ENCODE data around the gene FOXR1. TPM values are rescaled to one million over a fixed set of nuclear protein-coding genes. Genes with fewer than 3 reads are reported as not detected.
"Not testable (repeated sequence)": the region's sequence is repeated elsewhere in the genome, so short reads cannot be mapped to it uniquely, and the experiment has no call there.

FOXR1 gene
- polyA plus RNA-seq, 4 donors, result not detected

GRCh38 chr11:118956847-118957469 is 14.6 kb upstream of the FOXR1 start:
- Histone ChIP-seq H3K27me3 (ENCODE audit: control insufficient read depth in 3 of 3, insufficient read depth in 3 of 3, low read length in 3 of 3) (peaks cover 0 to 18% (median 2%) of the 10 kb centered on the region in 3 donors), H3K9me3 (ENCODE audit: control insufficient read depth in 2 of 2, insufficient read depth in 1 of 2, low read depth in 1 of 2, low read length in 1 of 2) (no peaks in the 10 kb centered on the region), H3K4me1 (ENCODE audit: control insufficient read depth in 3 of 3, insufficient read depth in 2 of 3, low read depth in 1 of 3, low read length in 2 of 3) (no peaks in the 10 kb centered on the region), H3K36me3 (ENCODE audit: control insufficient read depth in 3 of 3, insufficient read depth in 2 of 3, low read depth in 1 of 3, low read length in 3 of 3) (no peaks in the 10 kb centered on the region), H3K4me3 (ENCODE audit: low read depth in 1 of 3, low read length in 3 of 3) (no peak overlapping the region), H3K27ac (ENCODE audit: low read depth in 1 of 3, low read length in 2 of 3) (no peak overlapping the region)
- FAIRE-seq, result no peak
- WGBS, 3 donors, result 52 to 57% (median 54%) methylated on average over 13 to 14 of the region's 14 CpGs
- DNase-seq, result no peak

GRCh38 chr11:118957549-118957948 is 14.0 kb upstream of the FOXR1 start:
- Histone ChIP-seq H3K4me1 (ENCODE audit: control insufficient read depth in 3 of 3, insufficient read depth in 2 of 3, low read depth in 1 of 3, low read length in 2 of 3) (no peaks in the 10 kb centered on the region), H3K4me3 (ENCODE audit: low read depth in 1 of 3, low read length in 3 of 3) (no peak overlapping the region), H3K27ac (ENCODE audit: low read depth in 1 of 3, low read length in 2 of 3) (no peak overlapping the region), H3K36me3 (ENCODE audit: control insufficient read depth in 3 of 3, insufficient read depth in 2 of 3, low read depth in 1 of 3, low read length in 3 of 3) (no peaks in the 10 kb centered on the region), H3K27me3 (ENCODE audit: control insufficient read depth in 3 of 3, insufficient read depth in 3 of 3, low read length in 3 of 3) (peaks cover 0 to 14% (median 2%) of the 10 kb centered on the region in 3 donors), H3K9me3 (ENCODE audit: control insufficient read depth in 2 of 2, insufficient read depth in 1 of 2, low read depth in 1 of 2, low read length in 1 of 2) (no peaks in the 10 kb centered on the region)
- FAIRE-seq (no peak), DNase-seq (no peak)
- WGBS, 3 donors, result 82 to 92% (median 85%) methylated on average over 11 of the region's 11 CpGs

- no peaks in the 10 kb centered on the region for H3K4me1 ChIP-seq (ENCODE audit: control insufficient read depth in 3 of 3, insufficient read depth in 2 of 3, low read depth in 1 of 3, low read length in 2 of 3)
- no peak overlapping the region for H3K27ac ChIP-seq (ENCODE audit: low read depth in 1 of 3, low read length in 2 of 3)
- FAIRE-seq (no peak), DNase-seq (no peak)
- H3K27me3 ChIP-seq (ENCODE audit: control insufficient read depth in 3 of 3, insufficient read depth in 3 of 3, low read length in 3 of 3), result peaks cover 0 to 12% (median 2%) of the 10 kb centered on the region in 3 donors
- no peak overlapping the region for H3K4me3 ChIP-seq (ENCODE audit: low read depth in 1 of 3, low read length in 3 of 3)
- H3K9me3 ChIP-seq (ENCODE audit: control insufficient read depth in 2 of 2, insufficient read depth in 1 of 2, low read depth in 1 of 2, low read length in 1 of 2), result no peaks in the 10 kb centered on the region
- 93 to 98% (median 93%) methylated on average over 7 to 8 of the region's 8 CpGs for WGBS, 3 donors
- H3K36me3 ChIP-seq (ENCODE audit: control insufficient read depth in 3 of 3, insufficient read depth in 2 of 3, low read depth in 1 of 3, low read length in 3 of 3), result no peaks in the 10 kb centered on the region
Measured at GRCh38 chr11:118957968-118958367, 13.6 kb upstream of the FOXR1 start.

GRCh38 chr11:118958577-118958976 is 13.0 kb upstream of the FOXR1 start:
- Histone ChIP-seq H3K9me3 (ENCODE audit: control insufficient read depth in 2 of 2, insufficient read depth in 1 of 2, low read depth in 1 of 2, low read length in 1 of 2) (no peaks in the 10 kb centered on the region), H3K36me3 (ENCODE audit: control insufficient read depth in 3 of 3, insufficient read depth in 2 of 3, low read depth in 1 of 3, low read length in 3 of 3) (no peaks in the 10 kb centered on the region), H3K27ac (ENCODE audit: low read depth in 1 of 3, low read length in 2 of 3) (no peak overlapping the region), H3K27me3 (ENCODE audit: control insufficient read depth in 3 of 3, insufficient read depth in 3 of 3, low read length in 3 of 3) (peaks cover 0 to 7% (median 2%) of the 10 kb centered on the region in 3 donors), H3K4me3 (ENCODE audit: low read depth in 1 of 3, low read length in 3 of 3) (no peak overlapping the region), H3K4me1 (ENCODE audit: control insufficient read depth in 3 of 3, insufficient read depth in 2 of 3, low read depth in 1 of 3, low read length in 2 of 3) (no peaks in the 10 kb centered on the region)
- WGBS, 3 donors, result 75 to 86% (median 76%) methylated on average over 2 of the region's 2 CpGs
- FAIRE-seq (no peak), DNase-seq (no peak)

- peaks cover 0 to 3% (median 0%) of the 10 kb centered on the region in 3 donors for H3K27me3 ChIP-seq (ENCODE audit: control insufficient read depth in 3 of 3, insufficient read depth in 3 of 3, low read length in 3 of 3)
- H3K4me3 ChIP-seq (ENCODE audit: low read depth in 1 of 3, low read length in 3 of 3), result no peak overlapping the region
- H3K27ac ChIP-seq (ENCODE audit: low read depth in 1 of 3, low read length in 2 of 3), result no peak overlapping the region
- H3K36me3 ChIP-seq (ENCODE audit: control insufficient read depth in 3 of 3, insufficient read depth in 2 of 3, low read depth in 1 of 3, low read length in 3 of 3), result no peaks in the 10 kb centered on the region
- DNase-seq, result no peak
- 45 to 73% (median 71%) methylated on average over 5 of the region's 5 CpGs for WGBS, 3 donors
- H3K9me3 ChIP-seq (ENCODE audit: control insufficient read depth in 2 of 2, insufficient read depth in 1 of 2, low read depth in 1 of 2, low read length in 1 of 2), result no peaks in the 10 kb centered on the region
- no peak for FAIRE-seq
- H3K4me1 ChIP-seq (ENCODE audit: control insufficient read depth in 3 of 3, insufficient read depth in 2 of 3, low read depth in 1 of 3, low read length in 2 of 3), result no peaks in the 10 kb centered on the region
Measured at GRCh38 chr11:118961189-118961588, 10.4 kb upstream of the FOXR1 start.

- no peak overlapping the region for H3K4me3 ChIP-seq (ENCODE audit: low read depth in 1 of 3, low read length in 3 of 3)
- FAIRE-seq, result no peak
- 19 to 40% (median 33%) methylated on average over 11 of the region's 11 CpGs for WGBS, 3 donors
- H3K27me3 ChIP-seq (ENCODE audit: control insufficient read depth in 3 of 3, insufficient read depth in 3 of 3, low read length in 3 of 3), result peaks cover 0 to 3% (median 0%) of the 10 kb centered on the region in 3 donors
- H3K36me3 ChIP-seq (ENCODE audit: control insufficient read depth in 3 of 3, insufficient read depth in 2 of 3, low read depth in 1 of 3, low read length in 3 of 3), result no peaks in the 10 kb centered on the region
- H3K4me1 ChIP-seq (ENCODE audit: control insufficient read depth in 3 of 3, insufficient read depth in 2 of 3, low read depth in 1 of 3, low read length in 2 of 3), result no peaks in the 10 kb centered on the region
- no peak overlapping the region for H3K27ac ChIP-seq (ENCODE audit: low read depth in 1 of 3, low read length in 2 of 3)
- peak in 1 of 2 donors; percentile 50 for DNase-seq
- no peaks in the 10 kb centered on the region for H3K9me3 ChIP-seq (ENCODE audit: control insufficient read depth in 2 of 2, insufficient read depth in 1 of 2, low read depth in 1 of 2, low read length in 1 of 2)
Measured at GRCh38 chr11:118961591-118961990, 10.0 kb upstream of the FOXR1 start.

- not testable (repeated sequence) for H3K27ac ChIP-seq (ENCODE audit: low read depth in 1 of 3, low read length in 2 of 3); H3K27me3 ChIP-seq (ENCODE audit: control insufficient read depth in 3 of 3, insufficient read depth in 3 of 3, low read length in 3 of 3); H3K4me1 ChIP-seq (ENCODE audit: control insufficient read depth in 3 of 3, insufficient read depth in 2 of 3, low read depth in 1 of 3, low read length in 2 of 3); H3K36me3 ChIP-seq (ENCODE audit: control insufficient read depth in 3 of 3, insufficient read depth in 2 of 3, low read depth in 1 of 3, low read length in 3 of 3); FAIRE-seq; H3K9me3 ChIP-seq (ENCODE audit: control insufficient read depth in 2 of 2, insufficient read depth in 1 of 2, low read depth in 1 of 2, low read length in 1 of 2); DNase-seq; H3K4me3 ChIP-seq (ENCODE audit: low read depth in 1 of 3, low read length in 3 of 3)
- WGBS, 3 donors, result 93 to 97% (median 96%) methylated on average over 2 of the region's 2 CpGs
Measured at GRCh38 chr11:118969508-118969907, 2.1 kb upstream of the FOXR1 start.

GRCh38 chr11:118973985-118974384 is 2.4 kb downstream of the FOXR1 start:
- H3K4me3 ChIP-seq (ENCODE audit: low read depth in 1 of 3, low read length in 3 of 3), result no peak overlapping the region
- no peak for FAIRE-seq
- WGBS, 3 donors, result 79 to 96% (median 93%) methylated on average over 2 of the region's 2 CpGs
- H3K36me3 ChIP-seq (ENCODE audit: control insufficient read depth in 3 of 3, insufficient read depth in 2 of 3, low read depth in 1 of 3, low read length in 3 of 3), result no peaks in the 10 kb centered on the region
- no peak overlapping the region for H3K27ac ChIP-seq (ENCODE audit: low read depth in 1 of 3, low read length in 2 of 3)
- H3K27me3 ChIP-seq (ENCODE audit: control insufficient read depth in 3 of 3, insufficient read depth in 3 of 3, low read length in 3 of 3), result peaks cover 0 to 15% (median 0%) of the 10 kb centered on the region in 3 donors
- peaks cover 0 to under 1% (median 0%) of the 10 kb centered on the region in 3 donors for H3K4me1 ChIP-seq (ENCODE audit: control insufficient read depth in 3 of 3, insufficient read depth in 2 of 3, low read depth in 1 of 3, low read length in 2 of 3)
- no peak for DNase-seq
- H3K9me3 ChIP-seq (ENCODE audit: control insufficient read depth in 2 of 2, insufficient read depth in 1 of 2, low read depth in 1 of 2, low read length in 1 of 2), result peaks cover 0 to 4% of the 10 kb centered on the region in 2 donors

Measured in small intestine (tissue), 7 donors.